Renal pelvis (tissue), 4 donors: Measurements from ENCODE around the gene ANKRD11. TPM values are rescaled to one million over a fixed set of nuclear protein-coding genes. Genes with fewer than 3 reads are reported as not detected.
A peak's percentile ranks its signal among the peaks of the same experiment; 100 is the strongest.
"Not testable (repeated sequence)": the region's sequence is repeated elsewhere in the genome, so short reads cannot be mapped to it uniquely, and the experiment has no call there.

Experiments used
- DNase-seq: peaks from one replicate; pipeline ENCODE4 v3.0.0-alpha.2; 2013
- polyA plus RNA-seq, 3 donors: library from polyadenylated mRNA; unstranded; fragments of 120-200 nt; gene quantifications; one replicate each; pipeline ENCODE4 v1.2.1, GENCODE V29; 2013; ENCODE audit not compliant: insufficient read length in 3 of 3

Gene ANKRD11
- polyA plus RNA-seq, 3 donors = 98.8 to 129 (median 113) TPM

DNA sequence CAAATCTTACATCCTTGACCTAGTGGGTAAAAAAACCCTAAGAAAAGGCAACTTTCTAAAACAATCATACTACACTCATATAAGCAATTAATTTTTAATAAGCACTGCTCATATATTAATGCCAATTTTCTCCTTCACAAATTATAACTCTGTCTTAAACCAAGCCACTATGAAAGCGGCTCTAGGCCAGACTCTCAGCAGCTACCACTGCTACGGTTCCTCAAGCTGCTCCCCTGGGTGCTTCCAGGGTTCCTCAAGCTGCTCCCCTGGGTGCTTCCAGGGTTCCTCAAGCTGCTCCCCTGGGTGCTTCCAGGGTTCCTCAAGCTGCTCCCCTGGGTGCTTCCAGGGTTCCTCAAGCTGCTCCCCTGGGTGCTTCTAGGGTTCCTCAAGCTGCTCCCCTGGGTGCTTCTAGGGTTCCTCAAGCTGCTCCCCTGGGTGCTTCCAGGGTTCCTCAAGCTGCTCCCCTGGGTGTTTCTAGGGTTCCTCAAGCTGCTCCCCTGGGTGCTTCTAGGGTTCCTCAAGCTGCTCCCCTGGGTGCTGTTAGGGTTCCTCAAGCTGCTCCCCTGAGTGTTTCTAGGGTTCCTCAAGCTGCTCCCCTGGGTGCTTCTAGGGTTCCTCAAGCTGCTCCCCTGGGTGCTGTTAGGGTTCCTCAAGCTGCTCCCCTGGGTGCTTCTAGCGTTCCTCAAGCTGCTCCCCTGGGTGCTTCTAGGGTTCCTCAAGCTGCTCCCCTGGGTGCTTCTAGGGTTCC, 35.8 kb downstream of the ANKRD11 start:
- not testable (repeated sequence) for DNase-seq

DNA sequence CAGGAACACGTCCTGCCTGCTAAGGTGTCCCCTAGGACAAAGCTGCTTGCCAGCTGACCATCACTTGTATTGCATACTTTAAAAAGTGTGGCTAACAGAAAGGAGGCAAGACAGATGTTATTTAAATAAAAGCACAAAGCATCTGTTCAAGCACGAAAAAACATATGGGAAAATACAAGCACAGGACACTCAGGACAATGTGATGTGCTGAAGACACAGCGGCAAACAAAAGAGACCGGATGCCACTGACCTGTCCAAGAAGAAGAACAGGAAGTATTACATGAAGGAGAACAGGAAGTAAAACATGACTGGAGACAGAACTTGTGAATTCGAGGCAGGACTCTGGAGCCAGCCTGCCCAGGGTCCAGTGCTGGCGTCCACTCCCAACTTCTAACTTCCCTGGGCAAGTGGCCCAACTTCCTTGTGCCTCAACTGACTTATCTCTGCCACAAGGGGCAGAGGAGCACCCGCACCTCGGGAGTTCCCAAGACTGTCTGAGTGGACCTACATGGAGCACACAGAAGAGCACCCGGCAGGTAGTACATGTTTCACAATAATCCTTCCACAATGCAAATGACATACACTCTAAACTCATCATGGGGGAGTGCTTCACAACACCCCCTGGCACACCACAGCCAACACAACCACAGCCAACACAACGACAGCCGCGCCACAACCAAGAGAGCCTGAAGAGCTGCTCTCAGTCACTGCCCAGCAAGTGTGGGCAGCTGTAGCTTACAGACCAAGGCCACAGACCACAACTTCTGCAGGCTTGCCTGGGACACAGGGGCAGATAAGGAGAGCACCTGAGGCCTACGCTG, 36.6 kb downstream of the ANKRD11 start:
- DNase-seq = no peak

DNA sequence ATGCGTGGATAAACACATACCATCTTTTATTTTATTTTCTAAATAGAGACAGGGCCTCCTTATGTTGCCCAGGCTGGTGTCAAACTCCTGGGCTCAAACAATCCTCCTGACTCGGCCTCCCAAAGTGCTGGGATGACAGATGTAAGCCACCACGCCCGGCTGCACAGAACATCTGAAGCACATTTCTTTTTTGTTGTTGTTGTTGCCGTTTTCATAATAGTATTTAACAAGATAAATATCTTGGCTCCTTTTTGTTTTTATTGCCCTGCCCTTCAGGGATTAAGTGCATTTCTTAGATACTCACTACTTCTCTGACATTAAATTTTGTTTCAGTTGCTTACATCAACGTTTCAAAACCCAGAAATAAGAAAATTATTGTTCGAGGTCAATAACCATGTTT, 37.4 kb downstream of the ANKRD11 start:
- DNase-seq = no peak

DNA sequence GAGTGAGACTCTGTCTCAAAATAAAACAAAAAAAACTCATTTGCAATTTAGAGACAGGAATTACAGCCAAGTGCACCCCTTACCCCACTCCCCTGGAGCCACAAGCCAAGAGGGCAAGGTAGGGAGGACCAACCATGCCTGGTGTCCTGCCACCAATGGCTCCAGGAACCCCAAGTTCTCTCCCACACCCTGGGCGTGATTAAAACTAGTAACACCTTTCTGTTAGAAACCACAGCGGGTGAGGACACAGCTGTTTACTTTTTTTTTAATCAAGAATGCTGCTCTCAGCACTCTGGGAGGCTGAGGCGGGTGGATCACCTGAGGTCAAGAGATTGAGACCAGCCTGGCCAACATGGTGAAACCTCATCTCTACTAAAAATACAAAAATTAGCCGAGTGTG, 38.1 kb downstream of the ANKRD11 start:
- DNase-seq = no peak

DNA sequence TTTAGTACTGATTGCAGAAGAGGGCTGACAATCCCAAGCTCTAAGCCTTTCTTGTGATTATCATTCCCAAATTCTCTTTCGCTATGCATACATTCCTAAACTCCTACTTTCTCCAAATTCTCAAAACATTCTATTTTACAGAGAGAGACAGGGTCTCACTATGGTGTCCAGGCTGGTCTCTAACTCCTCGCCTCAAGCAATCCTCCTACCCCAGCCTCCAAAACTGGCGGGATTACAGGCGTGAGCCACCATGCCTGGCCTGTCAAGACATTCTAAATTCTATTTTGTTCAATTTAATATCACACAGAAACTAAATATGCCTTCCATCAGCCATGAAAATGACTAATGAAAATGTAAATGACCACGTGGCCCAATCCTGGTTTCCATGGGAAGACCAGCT, 39.8 kb downstream of the ANKRD11 start:
- no peak for DNase-seq

DNA sequence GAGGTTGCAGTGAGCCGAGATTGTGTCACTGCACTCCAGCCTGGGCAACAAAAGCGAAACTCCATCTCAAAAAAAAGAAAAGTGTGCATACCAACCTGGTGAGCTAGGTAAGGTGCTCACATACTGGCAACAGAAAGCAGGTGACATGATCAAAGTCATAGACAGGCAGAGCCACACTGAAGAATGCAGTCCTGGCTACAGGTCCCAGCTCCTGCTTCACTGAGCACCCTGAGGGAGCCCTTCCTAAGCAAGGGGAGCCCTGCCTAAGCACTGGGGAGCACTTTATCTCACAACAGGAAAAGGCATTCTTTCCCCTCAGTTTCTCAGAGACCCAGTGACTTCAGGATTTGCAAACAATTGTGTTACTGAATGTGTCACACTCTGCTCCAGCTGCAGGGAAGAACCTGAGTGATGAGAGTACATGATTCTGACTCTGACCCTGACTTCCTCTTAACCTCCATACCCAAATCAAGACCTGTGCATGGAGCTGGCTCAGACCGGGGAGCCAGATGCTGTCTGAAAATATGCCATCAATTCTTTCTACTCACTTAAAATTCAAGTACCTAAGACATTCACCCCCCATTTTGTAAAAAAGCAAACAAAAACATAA, 40.5 kb downstream of the ANKRD11 start:
- DNase-seq = no peak

DNA sequence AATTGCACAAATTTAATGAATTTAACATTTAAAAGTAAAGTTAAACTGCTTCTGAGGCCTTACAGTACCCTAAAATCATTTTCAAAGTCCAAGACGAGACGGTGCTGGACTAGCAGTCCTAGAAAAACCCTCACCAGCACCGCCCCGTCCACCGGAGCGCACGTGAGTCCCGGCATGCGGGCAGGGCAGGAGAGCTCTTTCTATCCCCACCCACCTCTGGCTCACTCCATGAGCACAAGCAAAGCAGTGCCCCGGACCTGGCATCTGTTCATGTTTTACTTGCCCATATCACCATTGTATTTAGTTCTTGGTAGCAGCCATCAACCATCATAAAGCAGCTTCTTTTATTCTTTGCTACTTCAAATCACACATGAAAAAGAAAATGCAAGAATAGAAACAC, 41.7 kb downstream of the ANKRD11 start:
- no peak for DNase-seq

DNA sequence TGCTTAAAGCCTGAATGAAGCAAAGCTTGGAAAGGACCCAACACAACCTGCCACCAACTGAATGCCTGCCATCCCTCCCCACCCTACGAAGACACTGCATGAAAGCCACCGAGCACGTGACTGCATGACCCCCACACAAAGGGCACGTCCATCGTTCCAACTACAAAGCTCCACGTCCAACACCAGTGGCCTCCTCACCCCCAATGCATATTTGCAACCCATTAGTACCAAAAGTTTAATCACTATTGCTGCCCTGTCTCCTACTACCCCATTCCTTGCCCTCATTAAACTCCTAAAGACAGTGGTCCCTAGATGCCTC, 43.4 kb downstream of the ANKRD11 start:
- no peak for DNase-seq

DNA sequence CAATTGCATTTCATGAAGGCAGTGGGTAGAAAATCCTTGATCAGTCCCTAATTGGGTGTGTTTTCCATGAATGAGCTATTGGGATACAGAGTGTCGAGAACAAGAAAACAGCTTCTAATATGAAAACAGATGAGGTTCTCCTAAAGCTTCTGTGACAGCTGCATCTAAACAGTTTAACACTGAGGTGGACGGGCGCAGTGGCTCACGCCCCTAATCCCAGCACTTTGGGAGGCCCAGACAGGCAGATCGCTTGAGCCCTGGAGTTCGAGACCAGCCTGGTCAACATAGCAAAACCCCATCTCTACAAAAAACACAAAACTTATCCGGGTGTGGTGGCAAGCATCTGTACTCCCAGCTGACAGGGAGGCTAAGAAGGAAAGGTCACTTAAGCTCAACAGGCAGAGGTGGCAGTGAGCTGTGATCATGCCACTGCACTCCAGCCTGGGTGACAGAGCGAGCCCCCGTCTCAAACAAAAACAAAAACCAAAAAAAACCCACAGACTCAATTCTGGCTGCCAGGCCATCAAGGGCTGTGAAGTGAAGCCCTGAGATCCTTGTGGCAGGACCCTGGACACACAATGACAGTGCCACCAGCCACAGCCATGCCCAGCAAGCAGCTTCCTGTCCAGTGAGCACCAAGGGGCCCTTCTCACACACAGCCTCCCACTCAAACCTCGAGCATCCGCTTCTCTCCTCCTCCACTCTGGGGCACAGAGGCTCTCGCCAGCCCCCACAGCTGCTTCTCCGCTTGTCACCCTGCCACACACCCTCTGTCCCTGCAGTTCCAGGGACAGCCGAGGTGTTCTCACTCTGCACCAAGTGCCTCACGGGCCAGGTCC, 44.0 kb downstream of the ANKRD11 start:
- no peak for DNase-seq

DNA sequence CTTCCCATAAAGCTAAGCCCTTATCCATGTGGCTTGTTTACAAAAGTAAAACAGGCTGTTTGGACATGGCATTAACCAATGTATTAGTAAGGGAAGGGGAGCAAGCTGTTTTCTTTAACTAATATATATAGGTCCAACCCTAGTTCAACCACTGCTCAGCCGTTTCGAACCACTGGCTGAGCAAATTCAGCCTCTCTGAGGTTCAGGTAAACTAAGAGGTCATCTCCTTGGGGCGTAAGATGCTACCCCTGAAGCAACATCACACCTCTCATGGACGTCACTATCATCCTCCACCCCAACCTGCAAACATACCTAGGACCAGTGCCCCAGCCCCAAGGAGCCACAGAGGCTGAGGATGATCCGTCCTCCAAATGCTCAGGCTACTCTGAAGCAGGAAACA, 45.2 kb downstream of the ANKRD11 start:
- no peak for DNase-seq

DNA sequence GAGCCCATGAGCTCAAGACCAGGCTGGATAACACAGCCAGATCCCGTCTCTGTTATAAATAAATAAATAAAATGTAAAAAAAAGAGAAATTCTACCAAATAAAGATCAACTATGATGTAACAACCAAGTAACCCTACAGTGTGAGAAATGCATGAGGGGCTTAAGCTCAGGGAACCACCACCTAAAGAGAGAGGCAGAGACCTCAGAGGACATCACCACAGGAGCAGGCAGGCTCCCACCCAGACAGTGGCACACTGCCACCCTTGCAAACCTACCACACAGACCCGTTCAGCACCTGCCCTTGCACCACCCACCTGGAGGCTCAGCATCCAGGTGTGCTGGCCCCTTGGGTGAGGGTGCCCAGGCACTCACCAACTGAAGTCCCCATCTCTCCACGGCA, 45.6 kb downstream of the ANKRD11 start:
- DNase-seq = no peak

DNA sequence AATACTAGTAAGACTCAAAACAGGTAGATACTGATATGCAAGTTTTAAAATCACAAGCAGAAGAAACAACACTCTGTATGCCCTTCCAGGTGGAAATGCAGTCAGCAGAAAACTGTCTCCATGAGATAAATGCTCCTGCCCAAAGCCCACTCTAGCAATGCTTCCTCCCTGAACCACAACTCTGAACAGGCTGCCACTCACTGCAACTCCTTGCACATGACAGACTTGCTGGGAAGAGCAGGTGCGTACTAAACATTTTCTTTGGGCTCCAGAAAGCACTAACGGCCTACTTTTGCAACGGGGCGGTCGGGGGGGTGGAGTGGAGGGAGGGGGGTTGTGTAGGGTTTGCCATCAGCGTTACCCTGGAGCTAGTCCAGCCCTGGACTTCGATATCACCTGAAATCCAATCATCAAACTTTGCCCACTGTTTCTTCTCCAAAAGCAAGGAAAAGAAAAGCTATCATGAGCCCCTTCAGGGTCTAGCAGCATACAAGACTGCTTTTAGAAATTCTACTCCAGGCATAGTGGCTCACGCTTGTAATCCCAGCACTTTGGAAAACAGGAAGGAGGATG, 46.1 kb downstream of the ANKRD11 start:
- no peak for DNase-seq

DNA sequence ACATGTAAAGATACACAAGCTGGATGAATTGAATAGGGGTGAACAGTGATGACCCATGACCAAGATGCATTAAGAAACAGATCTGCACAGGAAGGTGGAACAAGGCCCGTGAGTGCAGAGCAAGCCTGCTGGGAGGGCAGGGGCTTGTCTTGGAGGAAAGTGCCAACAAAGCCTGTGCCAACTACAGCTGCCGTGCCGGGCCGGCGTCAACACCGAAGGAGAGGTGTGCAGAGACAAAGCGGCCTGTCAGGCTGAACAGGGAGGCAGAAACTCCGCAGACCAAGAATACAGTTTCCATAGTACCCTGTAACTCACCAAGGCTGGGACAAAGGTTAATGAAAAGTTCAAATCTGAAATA, 46.7 kb downstream of the ANKRD11 start:
- no peak for DNase-seq

DNA sequence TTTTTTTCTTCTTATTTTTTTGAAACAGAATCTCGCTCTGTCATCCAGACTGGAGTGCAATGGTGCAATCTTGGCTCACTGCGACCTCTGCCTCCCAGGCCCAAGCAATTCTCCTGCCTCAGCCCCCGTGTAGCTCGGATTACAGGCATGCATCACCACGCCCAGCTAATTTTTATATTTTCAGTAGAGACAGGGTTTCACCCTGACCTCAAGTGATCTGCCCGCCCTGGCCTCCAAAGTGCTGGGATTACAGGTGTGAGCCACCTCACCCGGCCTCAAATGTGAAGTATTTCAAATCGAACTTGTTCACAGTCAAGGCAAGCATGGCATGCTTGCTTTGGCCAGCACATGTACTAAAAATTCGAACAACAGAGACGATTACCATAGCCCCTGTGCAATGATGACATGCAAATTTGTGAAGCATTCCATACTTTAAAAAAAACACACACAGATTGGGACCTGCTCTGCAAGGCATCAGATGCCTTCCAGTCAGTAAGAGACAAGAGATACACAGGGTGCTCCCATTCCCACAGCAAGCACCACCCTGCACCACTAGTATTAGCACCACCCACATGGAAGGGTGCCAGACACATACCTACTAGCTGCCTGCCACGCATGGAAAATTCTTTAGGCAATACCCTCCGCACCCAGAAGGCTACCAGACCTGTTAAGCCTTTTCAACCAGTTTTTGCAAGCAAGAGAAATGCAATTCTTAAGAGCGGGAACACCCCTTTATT, 47.2 kb downstream of the ANKRD11 start:
- peak; percentile 52 for DNase-seq

DNA sequence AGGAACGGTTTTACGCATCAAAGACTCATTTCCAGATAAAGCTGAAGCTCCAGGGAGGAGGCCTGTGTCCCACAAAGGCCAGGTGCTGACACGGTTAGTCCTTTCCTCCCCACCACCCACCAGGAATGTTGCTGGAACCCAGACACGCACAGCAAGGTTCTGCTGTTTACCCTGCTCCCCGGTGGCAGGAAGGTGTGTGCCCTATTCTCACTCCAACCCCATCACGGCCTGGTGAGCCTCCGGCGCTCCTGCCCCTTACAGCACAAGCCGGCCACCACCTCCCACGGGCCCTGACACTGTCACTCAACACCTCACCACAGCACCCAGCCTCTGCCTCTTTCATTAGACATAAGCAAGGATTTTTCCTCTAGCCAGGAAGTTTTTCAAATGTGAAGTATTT, 47.8 kb downstream of the ANKRD11 start:
- DNase-seq = no peak

DNA sequence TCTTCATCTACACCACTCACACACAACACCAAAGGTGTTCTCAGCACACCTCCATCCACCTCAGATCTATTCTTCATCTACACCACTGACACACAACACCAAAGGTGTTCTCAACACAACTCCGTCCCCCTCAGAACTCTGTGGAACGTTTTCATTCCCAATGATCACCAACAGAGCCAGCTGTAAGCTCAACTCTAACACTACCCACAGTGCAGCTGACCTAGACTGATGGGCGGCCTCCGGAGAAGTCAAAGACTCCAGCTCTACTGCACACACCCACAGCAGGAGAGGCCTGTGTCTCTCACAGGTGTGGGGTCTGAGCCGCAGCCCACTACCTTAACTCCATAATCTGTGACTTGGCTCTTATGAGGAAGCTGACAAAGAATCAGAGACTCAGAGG, 50.7 kb downstream of the ANKRD11 start:
- DNase-seq = no peak

DNA sequence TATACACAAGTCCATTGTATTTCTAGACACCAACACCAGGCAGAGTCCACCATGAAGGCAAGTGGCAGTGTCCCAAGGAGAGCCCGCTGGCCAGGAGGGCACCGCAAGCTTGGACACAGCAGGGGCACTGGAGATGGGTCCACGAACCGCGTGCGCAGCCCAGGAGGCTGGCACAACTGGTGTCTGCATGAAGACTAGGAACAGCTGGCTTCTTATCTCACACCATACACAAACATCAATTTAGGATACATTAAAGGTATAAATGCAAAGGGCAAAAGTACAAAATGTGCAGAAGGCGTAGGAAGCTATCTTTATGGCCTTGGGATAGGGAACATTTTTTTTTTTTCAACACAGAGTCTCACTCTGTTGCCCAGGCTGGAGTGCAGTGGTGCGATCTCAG, 52.4 kb downstream of the ANKRD11 start:
- DNase-seq = no peak

DNA sequence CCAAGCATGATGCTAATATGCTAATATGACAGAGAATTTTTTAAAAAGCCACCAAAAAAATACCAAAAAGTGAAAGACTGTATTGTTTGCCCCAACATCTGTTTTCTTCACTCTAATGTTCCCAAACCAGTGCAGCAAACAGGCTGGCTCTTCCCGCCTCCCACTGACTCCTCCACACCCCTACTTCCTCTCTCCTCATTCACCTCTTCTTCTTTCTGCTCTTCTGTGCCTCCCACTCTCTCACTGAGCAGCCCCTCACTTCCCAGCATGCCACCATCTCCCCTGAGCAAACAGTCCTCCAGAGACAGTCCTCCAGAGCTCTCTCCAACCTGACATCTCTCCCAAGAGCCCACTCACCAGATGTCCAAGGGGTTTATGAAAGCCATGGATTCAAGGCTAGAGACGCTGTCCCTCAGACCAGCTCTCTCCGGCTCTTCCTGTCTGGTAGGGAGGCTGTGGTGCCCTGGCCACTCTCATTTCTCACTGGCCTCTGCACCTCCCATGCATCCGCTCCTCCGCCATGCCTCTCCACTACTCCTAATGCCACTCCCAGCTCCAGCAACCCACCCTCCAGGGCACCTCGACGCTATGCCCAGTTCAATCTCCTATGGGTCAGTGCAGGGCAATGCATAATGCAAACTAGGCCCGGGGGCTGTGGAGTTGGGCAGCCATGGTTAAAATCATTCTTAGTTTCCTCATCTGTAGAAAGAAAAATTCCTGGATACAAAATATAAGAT, 52.9 kb downstream of the ANKRD11 start:
- no peak for DNase-seq

DNA sequence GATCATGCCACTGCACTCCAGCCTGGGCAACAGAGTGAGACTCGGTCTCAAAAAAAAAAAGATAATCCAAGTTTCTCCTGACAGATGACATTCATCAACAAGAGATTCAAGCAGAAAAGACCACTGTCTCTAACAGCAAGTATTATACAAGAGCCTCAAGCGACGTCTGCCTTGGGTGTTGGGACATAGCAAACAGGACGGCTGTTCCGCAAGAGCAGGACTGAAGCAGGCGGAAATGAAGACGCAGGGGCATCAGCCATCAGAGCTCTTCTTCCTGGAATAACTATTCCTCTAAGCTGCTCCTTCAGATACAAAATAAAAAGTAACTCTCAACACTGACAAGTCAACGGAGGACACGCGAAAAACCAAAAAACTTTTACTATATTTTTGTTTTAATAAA, 54.0 kb downstream of the ANKRD11 start:
- no peak for DNase-seq

DNA sequence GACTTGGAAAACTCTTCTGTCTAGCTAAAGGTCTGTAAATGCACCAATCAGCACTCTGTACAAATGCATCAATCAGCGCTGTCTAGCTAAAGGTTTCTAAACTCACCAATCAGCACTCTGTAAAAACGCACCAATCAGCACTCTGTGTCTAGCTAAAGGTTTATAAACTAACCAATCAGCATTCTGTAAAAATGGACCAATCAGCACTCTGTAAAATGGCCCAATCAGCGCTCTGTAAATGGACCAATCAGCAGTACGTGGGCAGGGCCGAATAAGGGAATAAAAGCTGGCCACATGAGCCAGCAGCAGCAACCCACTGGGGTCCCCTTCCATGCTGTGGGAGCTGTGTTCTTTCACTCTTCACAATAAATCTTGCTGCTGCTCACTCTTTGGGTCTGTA, 55.3 kb downstream of the ANKRD11 start:
- not testable (repeated sequence) for DNase-seq

DNA sequence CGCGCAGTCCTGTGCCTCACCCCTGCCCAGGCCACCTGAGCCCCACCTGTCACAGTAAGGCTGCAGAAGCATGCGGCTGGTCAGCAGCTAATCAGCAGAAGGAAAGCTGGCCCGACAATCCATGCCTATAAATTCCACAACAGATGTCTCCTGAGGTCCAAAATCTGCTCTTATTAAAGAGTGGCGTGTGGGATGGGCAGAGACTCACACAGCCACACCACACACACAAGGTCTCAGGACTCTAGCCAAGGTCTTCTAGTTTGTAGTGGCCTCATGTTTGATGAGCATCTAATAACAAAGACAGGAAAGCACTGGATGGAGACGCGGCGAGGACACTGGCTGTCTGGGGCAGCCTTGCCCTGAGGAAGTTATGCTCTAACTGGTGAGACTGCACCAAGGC, 55.9 kb downstream of the ANKRD11 start:
- DNase-seq = no peak
